ENCODE results near the gene POP7.
A peak's percentile ranks its signal among the peaks of the same experiment; 100 is the strongest.

POP7 gene

DNA sequence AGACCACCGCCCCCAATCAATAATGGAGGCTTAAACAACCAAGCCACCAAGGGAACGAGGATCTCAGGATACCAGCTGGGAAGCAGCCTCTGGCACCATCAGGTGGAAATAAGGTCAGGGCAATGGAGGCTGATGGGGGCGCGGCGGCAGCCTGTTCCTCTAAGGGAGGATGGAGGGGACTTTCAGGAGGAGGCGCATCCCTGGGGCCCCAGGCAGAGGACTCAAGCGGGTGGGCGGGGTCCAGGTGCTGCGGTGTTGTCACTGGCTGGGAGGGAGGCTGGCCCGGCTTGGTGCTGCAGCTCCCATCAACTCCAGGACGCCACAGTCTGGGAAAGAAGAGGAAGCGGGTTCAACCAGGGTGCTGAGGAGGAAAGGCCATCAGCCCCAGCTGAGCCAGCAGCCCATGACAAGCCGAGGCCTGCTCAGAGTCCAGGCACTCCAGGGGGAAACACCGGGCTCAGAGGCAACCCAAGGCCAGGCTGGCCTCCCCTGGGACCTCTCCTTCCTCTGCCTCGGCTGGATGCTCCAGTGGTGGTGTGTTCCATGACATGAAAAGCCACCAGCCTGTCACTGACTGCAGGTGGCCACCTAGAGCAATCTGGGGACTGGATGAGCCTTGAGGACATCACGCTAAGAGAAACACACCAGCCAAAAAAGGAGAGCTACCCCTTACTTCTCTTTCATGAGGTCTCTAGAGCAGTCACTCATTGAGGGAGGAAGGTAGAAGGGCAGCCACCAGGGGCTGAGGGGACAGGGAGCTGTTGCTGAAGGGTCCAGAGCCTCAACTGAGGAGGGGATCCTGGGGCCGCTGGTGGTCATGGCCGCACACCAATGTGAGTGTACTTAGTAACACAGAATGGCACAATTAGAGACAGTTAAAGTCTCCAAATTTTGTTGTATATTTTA, 16.4 kb upstream of the POP7 start:
- Histone ChIP-seq H3K9ac (ENCODE audit: insufficient read length, low read depth) (no peak overlapping the region), H3K4me1 (ENCODE audit: insufficient read depth, insufficient read length) (peaks cover 11% of the 10 kb centered on the region), H3K4me3 (ENCODE audit: insufficient read length, low read depth) (no peak overlapping the region), H3K27me3 (ENCODE audit: insufficient read depth, insufficient read length) (no peaks in the 10 kb centered on the region), H3K36me3 (ENCODE audit: insufficient read depth, insufficient read length, low read length) (peaks cover 66% of the 10 kb centered on the region), H3K9me3 (ENCODE audit: insufficient read depth, low read length) (peaks cover 10% of the 10 kb centered on the region; the same call in 1 of the 2 replicates)
- TF ChIP-seq SUZ12 (IDR thresholded peaks at IDR 0.05; ENCODE audit: extremely low read depth, insufficient read depth, insufficient read length) (no peak), ZNF274 (IDR thresholded peaks at IDR 0.05; ENCODE audit: low read depth, low read length) (no peak), YY1 (IDR thresholded peaks at IDR 0.05; ENCODE audit: insufficient read depth, insufficient read length) (no peak)
- DNase-seq (ENCODE audit: low read depth, low spot score) = no peak

DNA sequence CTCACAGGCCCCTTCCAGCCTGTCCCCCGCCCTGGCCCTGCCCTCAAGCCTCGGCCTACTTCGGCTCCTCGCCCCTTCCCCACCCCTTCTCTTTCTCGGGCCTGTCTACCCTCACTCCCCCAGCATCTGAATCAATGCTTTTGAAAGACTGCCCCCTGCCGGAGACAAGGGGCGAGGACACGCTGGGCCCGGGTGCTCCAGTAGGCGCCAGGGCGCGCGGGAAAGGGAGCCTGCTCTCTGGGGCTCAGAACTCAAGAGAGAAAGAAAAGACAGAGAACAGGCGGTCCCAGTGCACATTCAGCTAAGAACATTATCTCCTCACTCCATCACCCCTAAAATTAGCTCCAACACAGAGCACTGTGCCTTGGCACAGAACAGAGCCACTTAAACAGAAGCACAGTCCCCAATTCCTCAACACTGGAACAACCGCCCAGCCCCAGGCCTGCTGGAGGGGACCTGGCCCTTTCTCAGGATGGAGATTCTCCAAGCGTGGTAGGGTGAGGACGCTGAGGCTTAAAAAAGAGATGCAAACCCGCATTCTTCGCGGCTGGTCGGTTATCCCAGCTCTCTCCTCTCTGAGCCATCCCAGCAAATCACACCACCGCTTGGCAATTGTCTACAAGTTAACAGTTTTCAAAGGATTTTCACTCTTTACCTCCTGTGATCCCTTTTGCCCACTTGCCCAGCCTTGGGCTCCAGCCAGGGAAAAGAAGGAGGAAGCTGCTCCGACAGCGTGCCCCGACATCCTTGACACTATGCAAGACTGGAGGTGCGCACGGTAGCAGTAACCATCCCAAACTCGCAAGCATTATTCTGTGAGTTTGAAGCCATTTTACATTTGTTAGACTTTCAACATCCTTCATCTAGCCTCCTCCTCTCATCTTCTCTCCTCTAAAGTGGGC, 14.0 kb upstream of the POP7 start:
- peaks cover 41% of the 10 kb centered on the region for H3K36me3 ChIP-seq (ENCODE audit: insufficient read depth, insufficient read length, low read length)
- TF ChIP-seq SUZ12 (IDR thresholded peaks at IDR 0.05; ENCODE audit: extremely low read depth, insufficient read depth, insufficient read length) = no peak
- TF ChIP-seq ZNF274 (IDR thresholded peaks at IDR 0.05; ENCODE audit: low read depth, low read length) = no peak
- TF ChIP-seq YY1 (IDR thresholded peaks at IDR 0.05; ENCODE audit: insufficient read depth, insufficient read length) = no peak
- H3K4me1 ChIP-seq (ENCODE audit: insufficient read depth, insufficient read length) = peaks cover 11% of the 10 kb centered on the region
- peak overlapping the region; percentile 94 for H3K9ac ChIP-seq (ENCODE audit: insufficient read length, low read depth)
- H3K9me3 ChIP-seq (ENCODE audit: insufficient read depth, low read length) = peaks cover 10% of the 10 kb centered on the region; the same call in 1 of the 2 replicates
- peak overlapping the region; percentile 71 for H3K4me3 ChIP-seq (ENCODE audit: insufficient read length, low read depth)
- no peak for DNase-seq (ENCODE audit: low read depth, low spot score)
- H3K27me3 ChIP-seq (ENCODE audit: insufficient read depth, insufficient read length) = no peaks in the 10 kb centered on the region

DNA sequence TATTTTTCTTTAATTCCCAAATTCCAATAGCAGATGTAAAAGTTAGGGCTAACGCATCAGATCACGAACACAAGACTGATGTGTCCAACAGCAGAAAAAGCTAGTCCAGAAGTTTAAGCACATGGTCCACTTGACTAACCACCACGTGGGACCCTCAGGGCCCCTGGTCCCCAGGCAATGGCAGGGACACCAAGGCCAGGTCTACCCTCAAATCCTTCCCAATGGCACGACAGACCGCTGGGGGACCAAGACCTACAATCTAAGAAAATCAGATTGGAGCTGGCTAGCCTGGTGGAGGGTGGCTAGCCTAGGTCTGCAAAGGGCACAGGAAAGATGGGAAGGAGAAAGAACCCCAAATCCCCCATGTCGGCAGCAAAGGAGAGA, 13.4 kb upstream of the POP7 start:
- Histone ChIP-seq H3K4me1 (ENCODE audit: insufficient read depth, insufficient read length) (peaks cover 11% of the 10 kb centered on the region), H3K4me3 (ENCODE audit: insufficient read length, low read depth) (peak overlapping the region; percentile 71)
- TF ChIP-seq YY1 (IDR thresholded peaks at IDR 0.05; ENCODE audit: insufficient read depth, insufficient read length) (no peak), ZNF274 (IDR thresholded peaks at IDR 0.05; ENCODE audit: low read depth, low read length) (no peak), SUZ12 (IDR thresholded peaks at IDR 0.05; ENCODE audit: extremely low read depth, insufficient read depth, insufficient read length) (no peak)

DNA sequence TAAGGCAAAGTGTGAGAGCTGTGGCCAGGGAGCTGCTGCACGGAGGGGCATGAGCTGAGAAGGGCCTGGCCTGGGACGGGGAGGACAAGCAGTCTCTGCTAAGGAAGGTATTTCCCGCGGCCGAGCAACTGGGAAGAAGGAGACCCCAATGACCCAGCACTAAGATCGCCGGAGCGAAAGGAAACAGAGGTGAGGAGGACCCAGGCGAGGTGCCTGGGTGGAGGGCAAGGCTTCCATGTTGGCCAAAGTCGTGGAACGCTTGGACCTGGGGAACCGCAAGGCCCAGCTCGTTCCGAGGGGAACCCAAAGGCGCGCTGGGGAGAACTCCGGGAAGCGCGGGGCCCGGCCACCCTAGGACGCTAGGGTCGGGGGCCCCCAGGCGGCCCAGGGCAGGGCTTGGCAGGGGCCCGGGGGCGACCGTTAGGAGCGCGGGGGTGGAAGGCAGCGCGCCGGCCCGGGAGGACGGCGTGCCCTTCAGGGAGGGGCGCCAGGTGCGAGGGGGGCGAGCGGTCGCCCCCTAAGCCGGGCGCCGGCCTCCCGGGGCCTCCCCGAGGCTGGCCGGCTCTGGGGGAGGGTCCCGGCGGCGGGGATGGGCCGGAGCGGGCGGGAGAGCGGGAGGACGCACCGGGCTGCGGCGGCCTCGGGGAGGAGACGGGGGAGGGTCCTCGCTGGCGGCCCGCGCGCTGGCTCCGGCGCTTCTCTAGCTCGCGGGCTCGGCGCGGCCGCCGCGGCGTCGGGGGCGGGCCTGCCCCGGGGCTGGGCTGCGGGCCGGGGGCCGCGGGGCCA, 12.4 kb upstream of the POP7 start:
- no peak for TF ChIP-seq SUZ12 (IDR thresholded peaks at IDR 0.05; ENCODE audit: extremely low read depth, insufficient read depth, insufficient read length)
- no peak for TF ChIP-seq YY1 (IDR thresholded peaks at IDR 0.05; ENCODE audit: insufficient read depth, insufficient read length)
- no peak for TF ChIP-seq ZNF274 (IDR thresholded peaks at IDR 0.05; ENCODE audit: low read depth, low read length)
- Histone ChIP-seq H3K9me3 (ENCODE audit: insufficient read depth, low read length) (peaks cover 10% of the 10 kb centered on the region; the same call in 1 of the 2 replicates), H3K36me3 (ENCODE audit: insufficient read depth, insufficient read length, low read length) (peaks cover 29% of the 10 kb centered on the region), H3K4me3 (ENCODE audit: insufficient read length, low read depth) (peak overlapping the region; percentile 71), H3K9ac (ENCODE audit: insufficient read length, low read depth) (peak overlapping the region; percentile 94), H3K27me3 (ENCODE audit: insufficient read depth, insufficient read length) (no peaks in the 10 kb centered on the region), H3K4me1 (ENCODE audit: insufficient read depth, insufficient read length) (peaks cover 11% of the 10 kb centered on the region)
- DNase-seq (ENCODE audit: low read depth, low spot score) = no peak

More for the DNA sequence above, 13.4 kb upstream of the POP7 start:
- peak overlapping the region; percentile 94 for H3K9ac ChIP-seq (ENCODE audit: insufficient read length, low read depth)
- H3K9me3 ChIP-seq (ENCODE audit: insufficient read depth, low read length) = peaks cover 10% of the 10 kb centered on the region; the same call in 1 of the 2 replicates
- H3K27me3 ChIP-seq (ENCODE audit: insufficient read depth, insufficient read length) = no peaks in the 10 kb centered on the region
- peaks cover 36% of the 10 kb centered on the region for H3K36me3 ChIP-seq (ENCODE audit: insufficient read depth, insufficient read length, low read length)
- DNase-seq (ENCODE audit: low read depth, low spot score) = no peak

DNA sequence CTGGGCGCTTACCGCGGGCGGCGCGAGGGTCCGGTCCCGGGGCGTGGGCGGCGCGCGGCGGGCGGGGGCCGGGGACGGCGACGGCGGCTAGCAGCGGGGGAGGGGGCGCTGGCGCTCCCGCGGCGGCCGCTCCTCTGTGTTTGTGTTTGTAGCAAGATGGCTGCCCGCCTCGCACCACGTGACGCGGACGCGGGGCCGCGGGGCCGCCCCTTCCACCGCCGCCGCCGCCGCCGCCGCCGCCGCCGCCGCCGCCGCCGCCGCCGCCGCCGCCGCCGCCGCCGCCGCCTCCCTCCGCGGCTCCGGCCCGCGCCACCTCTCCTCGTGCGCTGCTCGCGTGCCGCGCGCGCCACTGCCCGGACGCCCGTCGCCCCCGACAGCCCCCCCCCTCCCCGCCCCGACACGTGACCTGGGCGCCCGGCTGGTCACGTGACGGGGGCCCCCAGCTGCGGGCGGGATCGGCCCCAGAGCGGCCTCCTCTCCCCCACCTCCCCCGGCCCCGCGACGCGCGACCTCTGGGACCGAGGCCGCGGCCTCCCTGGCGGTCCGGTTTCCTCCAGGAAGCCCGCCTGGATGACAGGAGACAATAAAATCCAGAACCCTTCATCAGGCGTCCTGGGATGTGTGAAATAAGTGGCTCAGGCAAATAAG, 11.7 kb upstream of the POP7 start, which contains the start of gene GIGYF1:
GIGYF1 (minus strand) TSS at position 153 of the 648 bp plus-strand sequence. CDS start 6,012 bp downstream, outside the sequence.
- peaks cover 22% of the 10 kb centered on the region for H3K36me3 ChIP-seq (ENCODE audit: insufficient read depth, insufficient read length, low read length)

DNA sequence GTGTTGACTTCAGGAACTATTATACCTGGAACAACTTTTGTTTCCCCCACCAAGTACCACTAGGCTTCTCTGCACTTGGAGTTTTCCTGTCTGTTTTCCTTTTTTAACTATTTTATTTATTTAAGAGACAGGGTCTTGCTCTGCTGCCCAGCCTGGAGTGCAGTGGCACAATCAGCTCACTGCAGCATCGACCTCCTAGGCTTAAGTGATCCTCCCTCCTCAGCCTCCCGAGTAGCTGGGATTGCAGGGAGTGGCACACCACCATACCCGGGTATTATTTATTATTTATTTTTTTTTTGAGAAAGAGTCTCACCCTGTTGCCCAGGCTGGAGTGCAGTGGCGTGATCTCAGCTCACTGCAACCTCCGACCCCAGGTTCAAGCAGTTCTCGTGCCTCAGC, 9.8 kb upstream of the POP7 start:
- no peaks in the 10 kb centered on the region for H3K27me3 ChIP-seq (ENCODE audit: insufficient read depth, insufficient read length)
- no peak for TF ChIP-seq ZNF274 (IDR thresholded peaks at IDR 0.05; ENCODE audit: low read depth, low read length)
- TF ChIP-seq YY1 (IDR thresholded peaks at IDR 0.05; ENCODE audit: insufficient read depth, insufficient read length) = no peak
- TF ChIP-seq SUZ12 (IDR thresholded peaks at IDR 0.05; ENCODE audit: extremely low read depth, insufficient read depth, insufficient read length) = no peak
- H3K36me3 ChIP-seq (ENCODE audit: insufficient read depth, insufficient read length, low read length) = peaks cover 7% of the 10 kb centered on the region
- H3K4me1 ChIP-seq (ENCODE audit: insufficient read depth, insufficient read length) = peaks cover 4% of the 10 kb centered on the region
- no peak overlapping the region for H3K4me3 ChIP-seq (ENCODE audit: insufficient read length, low read depth)
- no peak overlapping the region for H3K9ac ChIP-seq (ENCODE audit: insufficient read length, low read depth)
- DNase-seq (ENCODE audit: low read depth, low spot score) = no peak
- H3K9me3 ChIP-seq (ENCODE audit: insufficient read depth, low read length) = no peaks in the 10 kb centered on the region

More for the DNA sequence above, 11.7 kb upstream of the POP7 start, which contains the start of gene GIGYF1:
- DNase-seq (ENCODE audit: low read depth, low spot score) = no peak
- Histone ChIP-seq H3K27me3 (ENCODE audit: insufficient read depth, insufficient read length) (no peaks in the 10 kb centered on the region), H3K9ac (ENCODE audit: insufficient read length, low read depth) (peak within 1 kb of the TSS; percentile 94), H3K9me3 (ENCODE audit: insufficient read depth, low read length) (peaks cover 10% of the 10 kb centered on the region; the same call in 1 of the 2 replicates), H3K4me1 (ENCODE audit: insufficient read depth, insufficient read length) (peaks cover 11% of the 10 kb centered on the region), H3K4me3 (ENCODE audit: insufficient read length, low read depth) (peak within 1 kb of the TSS; percentile 71)
- TF ChIP-seq YY1 (IDR thresholded peaks at IDR 0.05; ENCODE audit: insufficient read depth, insufficient read length) (no peak), ZNF274 (IDR thresholded peaks at IDR 0.05; ENCODE audit: low read depth, low read length) (no peak), SUZ12 (IDR thresholded peaks at IDR 0.05; ENCODE audit: extremely low read depth, insufficient read depth, insufficient read length) (no peak)
